Endothelial cell of umbilical vein (primary cell): Measurements from ENCODE around the gene SARS2.

Experiments
- CTCF ChIP-seq, 2 donors: IDR thresholded peaks; 1 replicate in 1 of 2; 2 replicates in 1 of 2; pipeline ENCODE4 v1.5.1; 2011; ENCODE audit warnings: low read length in 2 of 2, mild to moderate bottlenecking in 2 of 2, moderate library complexity in 2 of 2, control low read depth in 1 of 2, inconsistent platforms in 1 of 2, low read depth in 1 of 2; ENCODE audit not compliant: insufficient read depth in 1 of 2; ENCODE audit errors: extremely low read depth in 1 of 2
- EZH2 ChIP-seq: IDR thresholded peaks from 2 replicates; pipeline ENCODE4 v1.6.1; 2012; ENCODE audit warnings: borderline replicate concordance, low read depth, mild to moderate bottlenecking, moderate library complexity, low read length, inconsistent platforms; ENCODE audit not compliant: severe bottlenecking
- MAX ChIP-seq: IDR thresholded peaks from 2 replicates; pipeline ENCODE4 v1.6.1; 2011; ENCODE audit not compliant: insufficient read depth, insufficient read length
- POLR2A ChIP-seq: IDR thresholded peaks from 2 replicates; pipeline ENCODE4 v1.6.1; 2012; ENCODE audit warnings: low read depth, mild to moderate bottlenecking, control low read depth, low read length

- no peak for TF ChIP-seq CTCF (IDR thresholded peaks at IDR 0.05; ENCODE audit: extremely low read depth in 1 of 2, insufficient read depth in 1 of 2, low read depth in 1 of 2, low read length in 2 of 2)
- no peak for TF ChIP-seq POLR2A
- TF ChIP-seq EZH2 = no peak
- TF ChIP-seq MAX = no peak
Measured at GRCh38 chr19:38924388-38924787, 6.2 kb downstream of the SARS2 start.
